Caki2 (cell line): ENCODE data around the gene MB. TPM values are rescaled to one million over a fixed set of nuclear protein-coding genes. Genes with fewer than 3 reads are reported as not detected.

Experiments used
- DNase-seq: peaks from one replicate; pipeline ENCODE4 v3.0.0-alpha.2; 2015; ENCODE audit warnings: low read depth
- in situ Hi-C: cut with HindIII; loops from 2 replicates; pipeline ENCODE4 v1.10.0; 2016; ENCODE audit warnings: low sequenced_read_pairs, low pct_unique_long_range_greater_than_20kb, mixed read lengths
- total RNA-seq: library from RNA; depleted of rRNA; stranded (reverse); fragments of >200 nt; shearing (Covaris generic); gene quantifications from 2 replicates; pipeline ENCODE4 v1.2.3, GENCODE V29; 2014; ENCODE audit warnings: low replicate concordance; rRNA removed

The MB gene
- total RNA-seq, 1 experiment from 2014 or later = 2.5 TPM

DNA sequence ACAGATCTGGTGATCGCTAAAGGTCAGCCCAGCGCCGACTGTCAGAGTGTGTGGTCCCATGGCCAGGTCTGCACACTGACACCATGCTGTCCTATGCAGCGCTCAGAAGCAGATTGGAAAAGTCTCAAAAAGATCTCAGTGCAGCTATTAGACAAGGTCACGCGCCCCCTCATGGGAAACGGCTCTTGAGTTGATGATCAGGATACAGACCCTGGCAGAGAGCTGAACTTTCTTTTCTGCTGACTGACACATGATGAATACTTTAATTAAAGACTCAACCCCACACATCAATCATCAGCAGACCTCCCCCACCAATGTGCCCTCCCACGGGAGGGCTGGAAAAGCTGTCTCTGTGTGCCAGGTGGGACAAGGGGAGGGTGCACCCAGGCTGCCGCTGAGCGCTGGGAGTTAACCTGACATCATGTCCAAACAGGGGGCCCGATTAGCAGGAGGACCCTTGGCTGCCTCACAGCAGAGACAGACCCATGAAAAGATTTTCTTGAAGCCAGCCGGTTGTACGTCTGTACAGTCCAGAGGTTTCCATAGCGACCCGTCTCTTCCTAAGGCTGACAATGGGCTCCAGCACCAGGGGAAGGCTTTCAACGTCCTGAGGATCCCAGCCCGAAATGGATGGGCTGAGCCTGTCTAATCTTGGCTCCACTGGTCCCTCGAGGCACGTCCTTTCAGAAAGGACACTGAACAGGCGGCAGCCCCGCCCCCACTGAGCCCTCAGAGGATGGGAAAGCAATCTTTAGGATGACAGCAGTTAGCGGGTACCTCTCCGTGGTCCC, 49.6 kb downstream of the MB start:
- in situ Hi-C loops = no loop called here
- DNase-seq = no peak

DNA sequence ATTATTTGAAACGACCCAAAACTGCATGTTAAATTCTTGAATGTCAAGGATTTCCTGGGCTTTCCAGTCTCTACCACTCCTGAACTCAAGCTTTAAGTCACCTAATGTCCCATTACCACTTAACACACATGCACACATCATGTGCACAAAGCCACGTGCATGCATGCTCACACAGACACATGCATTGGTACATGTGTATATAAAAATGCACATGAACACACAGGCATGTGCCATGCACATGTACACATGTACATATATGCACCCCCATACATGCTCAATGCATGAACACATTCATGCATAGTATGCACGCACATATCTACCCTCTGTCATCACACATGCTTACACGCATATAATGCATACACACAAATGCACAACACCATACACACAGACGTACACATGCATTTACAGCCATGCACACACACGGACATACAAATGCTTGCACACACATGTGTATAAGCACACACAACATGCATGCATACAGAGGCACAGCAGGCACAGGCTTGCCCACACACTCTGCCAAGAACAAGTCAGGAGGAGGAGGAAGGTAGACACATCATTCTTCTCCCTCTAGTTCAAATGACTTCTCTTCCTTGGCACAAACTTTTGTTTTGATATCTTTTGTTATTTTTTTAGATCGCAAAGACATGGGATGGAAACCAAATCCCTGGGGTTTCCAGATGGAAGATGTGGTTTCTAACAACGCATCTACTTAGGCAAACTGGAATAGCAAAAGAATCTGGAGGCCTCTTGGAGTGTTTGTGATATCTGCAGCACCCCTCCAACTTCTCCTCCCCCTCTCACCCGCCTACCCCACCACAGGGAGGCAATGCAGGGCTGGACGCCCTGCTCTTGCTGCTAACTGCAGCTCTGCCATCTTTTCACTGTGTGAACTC, 51.9 kb downstream of the MB start:
- no peak for DNase-seq
- in situ Hi-C loops = no loop called here

DNA sequence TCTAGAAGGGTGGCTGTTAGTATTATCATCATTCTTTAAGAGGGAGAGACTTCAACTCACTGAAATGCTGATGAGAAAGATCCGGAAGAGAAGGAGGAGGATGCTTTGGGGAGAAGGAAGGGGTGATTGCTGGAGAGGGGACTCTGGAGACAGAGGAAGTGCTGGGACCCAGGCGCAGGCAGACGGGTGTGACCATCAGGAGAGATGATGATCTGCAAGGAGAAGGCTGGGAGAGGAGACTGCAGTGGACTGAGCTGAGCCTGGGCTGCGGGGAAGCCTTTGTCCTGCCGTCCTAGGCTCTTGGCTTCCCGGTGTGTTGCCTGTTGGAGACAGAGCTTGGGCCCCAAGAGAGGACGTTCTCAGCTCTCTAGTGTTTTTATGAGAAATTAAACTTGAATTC, 53.9 kb downstream of the MB start:
- in situ Hi-C loops = no loop called here
- no peak for DNase-seq

DNA sequence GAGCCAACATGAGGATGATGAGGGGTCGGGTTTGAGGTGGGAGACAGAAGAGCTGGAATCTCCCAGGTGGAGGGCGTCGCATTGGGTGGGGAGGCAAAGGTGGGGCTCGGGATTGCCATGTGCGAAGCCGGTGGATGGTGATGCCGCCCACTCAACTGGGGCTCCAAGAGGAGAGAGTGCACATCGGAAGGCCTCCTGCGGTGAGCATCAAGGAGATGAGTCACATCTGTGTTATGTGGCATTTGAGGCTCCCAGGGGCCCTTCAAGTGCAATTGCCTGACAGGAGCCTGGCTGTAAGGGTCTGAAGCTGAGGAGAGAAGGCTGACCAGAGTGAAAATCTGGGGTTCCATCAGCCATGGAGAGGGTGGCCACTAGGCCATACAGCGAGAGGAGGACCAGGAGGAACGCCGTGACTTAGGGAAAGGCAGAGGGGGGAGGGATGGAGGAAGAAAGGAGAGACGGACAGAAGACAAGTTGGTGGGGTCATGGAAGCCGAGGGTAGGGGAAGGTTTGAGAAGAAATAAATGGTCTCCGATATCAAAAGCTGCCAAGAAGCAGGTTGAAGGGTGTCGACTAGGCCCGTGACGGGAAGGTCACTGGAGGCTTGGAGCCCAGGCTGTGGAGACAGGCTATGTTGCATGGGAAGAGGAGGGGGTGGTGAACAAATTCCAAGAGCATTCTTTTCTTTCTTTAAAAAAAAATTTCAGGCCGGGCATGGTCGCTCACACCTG, 55.2 kb downstream of the MB start:
- peak; percentile 69 for DNase-seq
- in situ Hi-C loops = no loop called here

DNA sequence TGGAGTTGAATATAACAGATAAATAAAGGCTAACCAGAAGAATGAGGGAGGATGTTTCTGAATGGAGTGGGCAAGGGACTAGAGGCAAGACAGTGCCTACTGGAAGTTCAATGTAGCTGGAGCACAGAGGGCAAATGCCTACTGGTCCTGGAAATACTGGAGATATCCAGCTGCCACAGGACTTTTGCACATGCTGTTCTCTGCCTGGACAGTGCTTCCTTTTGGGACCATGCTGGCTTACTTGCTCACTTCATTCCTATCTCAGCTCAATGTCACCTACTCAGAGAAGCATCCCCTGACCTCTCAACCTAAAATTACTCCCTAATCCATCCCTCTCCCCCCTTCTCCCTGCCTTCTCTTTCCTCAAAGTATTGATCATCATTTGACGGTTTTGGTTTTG, 56.3 kb downstream of the MB start:
- no peak for DNase-seq
- in situ Hi-C loops = no loop called here

DNA sequence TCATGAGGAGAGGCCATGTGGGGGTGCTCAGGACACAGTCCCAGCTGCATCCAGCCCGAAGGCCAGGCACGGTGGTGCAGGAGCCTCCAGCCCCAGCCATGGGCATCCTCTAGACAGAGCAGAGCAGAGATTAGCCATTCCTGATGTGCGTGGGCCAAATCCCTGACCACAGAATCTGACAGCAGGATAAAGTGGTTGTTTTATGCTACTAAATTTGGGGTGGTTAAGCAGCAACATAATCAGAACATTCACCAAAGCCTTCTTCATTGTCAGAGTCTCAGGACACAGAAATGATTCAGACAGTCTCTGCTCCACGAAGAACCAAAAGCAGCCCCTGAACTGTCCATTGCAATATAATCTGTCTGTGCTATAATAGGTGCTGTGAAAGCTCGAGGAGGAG, 56.8 kb downstream of the MB start:
- DNase-seq = no peak
- in situ Hi-C loops = no loop called here

DNA sequence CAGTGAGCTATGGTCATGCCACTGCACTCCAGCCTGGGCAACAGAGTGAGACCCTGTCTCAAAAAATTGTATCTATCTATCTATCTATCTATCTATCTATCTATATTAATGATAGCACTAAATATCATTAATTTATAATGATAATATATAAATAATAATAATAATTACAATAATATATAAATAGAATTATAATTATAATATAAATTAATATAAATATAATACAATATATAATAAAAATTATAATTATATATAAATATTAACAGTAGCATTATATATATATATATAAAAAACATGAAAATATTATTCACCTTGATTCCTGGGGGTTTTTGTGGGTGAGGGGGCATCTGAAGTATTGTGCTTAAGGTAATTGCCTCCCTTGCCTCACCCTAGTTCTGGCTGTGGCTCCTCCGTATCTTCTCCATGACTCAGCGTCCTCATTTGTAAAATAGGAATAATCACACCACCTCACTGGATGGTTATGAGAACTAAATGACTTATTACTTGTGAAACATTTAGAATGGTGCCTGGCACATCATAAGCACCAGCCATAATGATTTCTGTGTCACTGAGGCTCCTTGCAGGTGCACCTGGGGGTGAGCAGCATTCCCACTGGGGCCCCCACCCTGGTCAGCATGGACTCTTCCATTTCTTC, 57.6 kb downstream of the MB start:
- in situ Hi-C loops = no loop called here
- DNase-seq = no peak

DNA sequence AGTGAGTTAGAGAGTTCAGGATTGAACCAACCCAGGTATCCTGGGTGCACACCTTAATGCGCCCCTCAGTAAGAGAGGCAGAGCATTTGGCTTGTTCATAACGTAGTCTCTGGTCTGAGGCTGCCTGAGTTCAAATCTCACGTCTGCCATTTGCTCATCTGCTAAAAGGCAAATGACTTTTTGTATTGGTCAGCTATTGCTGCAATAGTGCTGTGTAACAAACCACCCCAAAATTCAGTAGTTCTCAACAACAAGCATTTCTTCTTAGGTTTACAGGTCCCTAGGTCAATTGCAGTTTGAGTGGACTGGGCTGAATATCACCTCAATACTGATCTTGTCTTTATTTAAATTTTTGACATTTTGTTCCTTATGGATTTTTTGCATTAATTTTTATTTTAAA, 58.4 kb downstream of the MB start:
- in situ Hi-C loops = no loop called here
- no peak for DNase-seq

DNA sequence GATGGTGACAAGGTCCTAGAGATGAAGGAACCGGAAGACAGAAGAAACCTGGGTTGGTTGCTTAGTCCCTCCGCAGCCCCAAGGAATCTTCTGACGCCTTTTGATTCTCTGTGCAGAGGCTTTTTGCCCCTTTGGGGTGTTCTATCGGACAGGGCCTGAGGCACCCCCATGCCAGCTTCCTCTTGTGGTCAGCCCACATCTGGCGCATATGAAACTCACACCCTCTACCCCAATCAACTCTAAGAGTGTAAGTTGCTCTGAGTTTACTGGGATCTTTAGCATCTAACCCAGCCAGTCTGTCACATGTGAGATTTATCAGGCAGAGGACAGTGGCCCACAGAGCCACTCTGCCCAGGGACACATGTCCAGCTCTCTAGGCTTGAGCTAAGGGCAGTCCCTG, 59.1 kb downstream of the MB start:
- DNase-seq = no peak
- in situ Hi-C loops = no loop called here

Other genes with a start within 250 kb of the MB start
- gene HMOX1, start 236.2 kb downstream of the MB start, total RNA-seq = 118 and 167 TPM in 2 replicates
- gene MCM5, start 217.2 kb downstream of the MB start, total RNA-seq = 134 and 177 TPM in 2 replicates
- gene RASD2, start 76.5 kb downstream of the MB start, total RNA-seq = 0.09 and 0.10 TPM in 2 replicates
- 21.3 and 21.5 TPM in 2 replicates for gene APOL6, start 31.1 kb upstream of the MB start, total RNA-seq
- not detected in 2 replicates for gene APOL5, start 100.5 kb upstream of the MB start, total RNA-seq